ENCODE measurements around the gene PGAM2. TPM values are rescaled to one million over a fixed set of nuclear protein-coding genes. Genes with fewer than 3 reads are reported as not detected.

The PGAM2 gene
- total RNA-seq, 1 experiment from 2014 or later = 0.27 TPM

GRCh38 chr7:44101303-44101965, 36.1 kb upstream of the PGAM2 start:
- H3K4me1 ChIP-seq (ENCODE audit: control insufficient read depth in 1 of 2, insufficient read depth in 2 of 2, low read length in 2 of 2) = peaks cover 0 to 6% of the 10 kb centered on the region in 2 experiments; a peak in 2 of 4 replicates
- no peaks in the 10 kb centered on the region for H4K20me1 ChIP-seq (ENCODE audit: insufficient read depth)
- no peak overlapping the region for H3K9ac ChIP-seq (ENCODE audit: low read length)
- no peak overlapping the region for H3K27ac ChIP-seq (ENCODE audit: low read depth, low read length)
- no TSS peak for BruUV-seq (replicated peaks)
- H3K79me2 ChIP-seq (ENCODE audit: insufficient read depth, low read length) = no peaks in the 10 kb centered on the region
- H3K27me3 ChIP-seq (ENCODE audit: insufficient read depth, low read length) = no peaks in the 10 kb centered on the region
- H3K9me3 ChIP-seq (ENCODE audit: control insufficient read depth in 1 of 2, insufficient read depth in 1 of 2, low read depth in 1 of 2, low read length in 2 of 2) = no peaks in the 10 kb centered on the region
- DNase-seq (ENCODE audit: low read depth, low spot score) = no peak
- ChIA-PET CTCF (no interaction called here), RAD21 (ENCODE audit: low non-redundant PET in 1 of 2, low total read pairs in 2 of 2, uncharacterized antibody in 2 of 2, unreplicated experiment in 2 of 2) (no interaction called here), POLR2A (no interaction called here)
- H3K4me2 ChIP-seq (ENCODE audit: low read length) = no peak overlapping the region
- no peak for TF ChIP-seq SRF (IDR thresholded peaks at IDR 0.05; ENCODE audit: low read depth)
- TF ChIP-seq, protein P1, sequence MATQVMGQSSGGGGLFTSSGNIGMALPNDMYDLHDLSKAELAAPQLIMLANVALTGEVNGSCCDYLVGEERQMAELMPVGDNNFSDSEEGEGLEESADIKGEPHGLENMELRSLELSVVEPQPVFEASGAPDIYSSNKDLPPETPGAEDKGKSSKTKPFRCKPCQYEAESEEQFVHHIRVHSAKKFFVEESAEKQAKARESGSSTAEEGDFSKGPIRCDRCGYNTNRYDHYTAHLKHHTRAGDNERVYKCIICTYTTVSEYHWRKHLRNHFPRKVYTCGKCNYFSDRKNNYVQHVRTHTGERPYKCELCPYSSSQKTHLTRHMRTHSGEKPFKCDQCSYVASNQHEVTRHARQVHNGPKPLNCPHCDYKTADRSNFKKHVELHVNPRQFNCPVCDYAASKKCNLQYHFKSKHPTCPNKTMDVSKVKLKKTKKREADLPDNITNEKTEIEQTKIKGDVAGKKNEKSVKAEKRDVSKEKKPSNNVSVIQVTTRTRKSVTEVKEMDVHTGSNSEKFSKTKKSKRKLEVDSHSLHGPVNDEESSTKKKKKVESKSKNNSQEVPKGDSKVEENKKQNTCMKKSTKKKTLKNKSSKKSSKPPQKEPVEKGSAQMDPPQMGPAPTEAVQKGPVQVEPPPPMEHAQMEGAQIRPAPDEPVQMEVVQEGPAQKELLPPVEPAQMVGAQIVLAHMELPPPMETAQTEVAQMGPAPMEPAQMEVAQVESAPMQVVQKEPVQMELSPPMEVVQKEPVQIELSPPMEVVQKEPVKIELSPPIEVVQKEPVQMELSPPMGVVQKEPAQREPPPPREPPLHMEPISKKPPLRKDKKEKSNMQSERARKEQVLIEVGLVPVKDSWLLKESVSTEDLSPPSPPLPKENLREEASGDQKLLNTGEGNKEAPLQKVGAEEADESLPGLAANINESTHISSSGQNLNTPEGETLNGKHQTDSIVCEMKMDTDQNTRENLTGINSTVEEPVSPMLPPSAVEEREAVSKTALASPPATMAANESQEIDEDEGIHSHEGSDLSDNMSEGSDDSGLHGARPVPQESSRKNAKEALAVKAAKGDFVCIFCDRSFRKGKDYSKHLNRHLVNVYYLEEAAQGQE (IDR thresholded peaks at IDR 0.05; ENCODE audit: low read depth) = no peak
- TF ChIP-seq JUND (IDR thresholded peaks at IDR 0.05) = no peak
- TF ChIP-seq ZNF274 (IDR thresholded peaks at IDR 0.05; ENCODE audit: low read depth, low read length) = no peak
- TF ChIP-seq MAX (IDR thresholded peaks at IDR 0.05) = no peak
- TF ChIP-seq, protein P2, sequence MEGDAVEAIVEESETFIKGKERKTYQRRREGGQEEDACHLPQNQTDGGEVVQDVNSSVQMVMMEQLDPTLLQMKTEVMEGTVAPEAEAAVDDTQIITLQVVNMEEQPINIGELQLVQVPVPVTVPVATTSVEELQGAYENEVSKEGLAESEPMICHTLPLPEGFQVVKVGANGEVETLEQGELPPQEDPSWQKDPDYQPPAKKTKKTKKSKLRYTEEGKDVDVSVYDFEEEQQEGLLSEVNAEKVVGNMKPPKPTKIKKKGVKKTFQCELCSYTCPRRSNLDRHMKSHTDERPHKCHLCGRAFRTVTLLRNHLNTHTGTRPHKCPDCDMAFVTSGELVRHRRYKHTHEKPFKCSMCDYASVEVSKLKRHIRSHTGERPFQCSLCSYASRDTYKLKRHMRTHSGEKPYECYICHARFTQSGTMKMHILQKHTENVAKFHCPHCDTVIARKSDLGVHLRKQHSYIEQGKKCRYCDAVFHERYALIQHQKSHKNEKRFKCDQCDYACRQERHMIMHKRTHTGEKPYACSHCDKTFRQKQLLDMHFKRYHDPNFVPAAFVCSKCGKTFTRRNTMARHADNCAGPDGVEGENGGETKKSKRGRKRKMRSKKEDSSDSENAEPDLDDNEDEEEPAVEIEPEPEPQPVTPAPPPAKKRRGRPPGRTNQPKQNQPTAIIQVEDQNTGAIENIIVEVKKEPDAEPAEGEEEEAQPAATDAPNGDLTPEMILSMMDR (IDR thresholded peaks at IDR 0.05 in 2 of 3, conservative IDR thresholded peaks at IDR 0.05 in 1 of 3; ENCODE audit: borderline replicate concordance in 1 of 3, insufficient read depth in 1 of 3, low read depth in 2 of 3, low read length in 2 of 3) = no peak
- TF ChIP-seq ZFX (IDR thresholded peaks at IDR 0.05) = no peak
- TF ChIP-seq TCF7L2 (IDR thresholded peaks at IDR 0.05; ENCODE audit: borderline replicate concordance, extremely low read depth, insufficient read depth, insufficient read length) = no peak
- TF ChIP-seq RAD21 (IDR thresholded peaks at IDR 0.05; ENCODE audit: low read depth) = no peak
- TF ChIP-seq ELF1 (IDR thresholded peaks at IDR 0.05; ENCODE audit: borderline replicate concordance, low read depth) = no peak
- TF ChIP-seq EZH2 (IDR thresholded peaks at IDR 0.05) = no peak
- TF ChIP-seq SIN3A (IDR thresholded peaks at IDR 0.05; ENCODE audit: low read depth) = no peak
- TF ChIP-seq, protein P3, sequence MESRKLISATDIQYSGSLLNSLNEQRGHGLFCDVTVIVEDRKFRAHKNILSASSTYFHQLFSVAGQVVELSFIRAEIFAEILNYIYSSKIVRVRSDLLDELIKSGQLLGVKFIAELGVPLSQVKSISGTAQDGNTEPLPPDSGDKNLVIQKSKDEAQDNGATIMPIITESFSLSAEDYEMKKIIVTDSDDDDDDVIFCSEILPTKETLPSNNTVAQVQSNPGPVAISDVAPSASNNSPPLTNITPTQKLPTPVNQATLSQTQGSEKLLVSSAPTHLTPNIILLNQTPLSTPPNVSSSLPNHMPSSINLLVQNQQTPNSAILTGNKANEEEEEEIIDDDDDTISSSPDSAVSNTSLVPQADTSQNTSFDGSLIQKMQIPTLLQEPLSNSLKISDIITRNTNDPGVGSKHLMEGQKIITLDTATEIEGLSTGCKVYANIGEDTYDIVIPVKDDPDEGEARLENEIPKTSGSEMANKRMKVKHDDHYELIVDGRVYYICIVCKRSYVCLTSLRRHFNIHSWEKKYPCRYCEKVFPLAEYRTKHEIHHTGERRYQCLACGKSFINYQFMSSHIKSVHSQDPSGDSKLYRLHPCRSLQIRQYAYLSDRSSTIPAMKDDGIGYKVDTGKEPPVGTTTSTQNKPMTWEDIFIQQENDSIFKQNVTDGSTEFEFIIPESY (IDR thresholded peaks at IDR 0.05; ENCODE audit: extremely low read depth, insufficient replicate concordance, low read length) = no peak
- no peak for TF ChIP-seq FOSL1 (IDR thresholded peaks at IDR 0.05; ENCODE audit: low read depth)
- TF ChIP-seq EGR1 (IDR thresholded peaks at IDR 0.05; ENCODE audit: low read depth) = no peak
- no peak for TF ChIP-seq SP1 (IDR thresholded peaks at IDR 0.05; ENCODE audit: low read depth)
- TF ChIP-seq CEBPB (IDR thresholded peaks at IDR 0.05; ENCODE audit: low read depth) = no peak
- no peak for TF ChIP-seq YY1 (IDR thresholded peaks at IDR 0.05; ENCODE audit: extremely low read depth, insufficient replicate concordance, low read depth, low read length)
- TF ChIP-seq CBX3 (IDR thresholded peaks at IDR 0.05; ENCODE audit: low read depth) = no peak
- no peak for TF ChIP-seq EZH2phosphoT487 (IDR thresholded peaks at IDR 0.05; ENCODE audit: borderline replicate concordance)
- no peaks in the 10 kb centered on the region for H3K9me2 ChIP-seq (ENCODE audit: insufficient read depth)
- no peak overlapping the region for H3K4me3 ChIP-seq (replicated peaks in 1 of 2; ENCODE audit: low read depth in 1 of 2, low read length in 2 of 2)
- no peak overlapping the region for H2AFZ ChIP-seq (ENCODE audit: low read depth, low read length, poor library complexity, severe bottlenecking)
- no peak for ATAC-seq
- intact Hi-C loops (cut with micrococcal nuclease) = no loop called here
- H3K36me3 ChIP-seq (ENCODE audit: control insufficient read depth in 1 of 2, insufficient read depth in 2 of 2, low read length in 2 of 2) = no peaks in the 10 kb centered on the region

Data from HCT116 (cell line).